Cardiac atrium fibroblast (primary cell): Measurements from ENCODE around the gene PDZK1IP1. TPM values are rescaled to one million over a fixed set of nuclear protein-coding genes. Genes with fewer than 3 reads are reported as not detected.

Experiments used
- total RNA-seq: library from RNA; depleted of rRNA; stranded (reverse); fragments of >200 nt; gene quantifications from 2 replicates; pipeline ENCODE4 v1.2.3, GENCODE V29; 2015

Gene PDZK1IP1
- total RNA-seq = 3.4 and 4.4 TPM in 2 replicates

GRCh38 chr1:47189844-47190508, at the start of gene PDZK1IP1:
TSS of gene PDZK1IP1 (minus strand) at chr1:47190036. CDS start at chr1:47189932, 104 bp downstream.

GRCh38 chr1:47232187-47232874, 42.5 kb upstream of the PDZK1IP1 start, which contains the start of gene TAL1:
TSS of gene TAL1 (minus strand) at chr1:47232225. CDS start at chr1:47225888, 6,337 bp downstream.

GRCh38 chr1:47137198-47137597, 52.6 kb downstream of the PDZK1IP1 start, which contains the start of gene CYP4A22:
TSS of gene CYP4A22 (plus strand) at chr1:47137441. CDS start at chr1:47137486, 45 bp downstream.

Other genes with a start within 250 kb of the PDZK1IP1 start
- 0.18 TPM in 1 of 2 replicates, not detected in the other for gene CYP4A11, start 248.6 kb downstream of the PDZK1IP1 start, total RNA-seq
- gene CYP4X1, start 166.4 kb downstream of the PDZK1IP1 start, total RNA-seq = 9.0 and 16.0 TPM in 2 replicates
- not detected in 2 replicates for gene CYP4Z1, start 122.8 kb downstream of the PDZK1IP1 start, total RNA-seq
- not detected in 2 replicates for gene CYP4A22, start 52.6 kb downstream of the PDZK1IP1 start, total RNA-seq
- 0.16 and 0.36 TPM in 2 replicates for gene TAL1, start 42.2 kb upstream of the PDZK1IP1 start, total RNA-seq
- 3.7 and 4.9 TPM in 2 replicates for gene STIL, start 124.1 kb upstream of the PDZK1IP1 start, total RNA-seq
- gene CMPK1, start 143.8 kb upstream of the PDZK1IP1 start, total RNA-seq = 77.6 and 92.0 TPM in 2 replicates
- gene FOXE3, start 226.2 kb upstream of the PDZK1IP1 start, total RNA-seq = not detected in 2 replicates
- 0.18 and 0.49 TPM in 2 replicates for gene FOXD2, start 248.0 kb upstream of the PDZK1IP1 start, total RNA-seq